Measurements from ENCODE around the gene DLG2. TPM values are rescaled to one million over a fixed set of nuclear protein-coding genes. Genes with fewer than 3 reads are reported as not detected.

DLG2 gene
- total RNA-seq, 1 donor from 2014 or later: 2.1 TPM

GRCh38 chr11:83709434-83709833, 1917.7 kb downstream of the DLG2 start:
- no peaks in the 10 kb centered on the region for H3K4me1 Mint-ChIP-seq (ENCODE audit: low read depth)
- no peak for DNase-seq (ENCODE audit: low spot score)
- H3K9me3 Mint-ChIP-seq: no peaks in the 10 kb centered on the region
- intact Hi-C loops (cut with micrococcal nuclease): no loop called here
- H3K27me3 Mint-ChIP-seq (ENCODE audit: insufficient read depth): peaks cover 3% of the 10 kb centered on the region
- H3K27ac Mint-ChIP-seq: no peak overlapping the region
- no peaks in the 10 kb centered on the region for H3K36me3 Mint-ChIP-seq (ENCODE audit: low read depth)
- no peak overlapping the region for H3K4me3 Mint-ChIP-seq

- intact Hi-C loops (cut with micrococcal nuclease): no loop called here
- Mint-ChIP-seq H3K36me3 (ENCODE audit: low read depth) (no peaks in the 10 kb centered on the region), H3K9me3 (no peaks in the 10 kb centered on the region), H3K4me1 (ENCODE audit: low read depth) (no peaks in the 10 kb centered on the region), H3K27me3 (ENCODE audit: insufficient read depth) (peaks cover 3% of the 10 kb centered on the region), H3K4me3 (no peak overlapping the region), H3K27ac (no peak overlapping the region)
- no peak for DNase-seq (ENCODE audit: low spot score)
Observed at GRCh38 chr11:83706566-83706965, 1920.6 kb downstream of the DLG2 start.

- intact Hi-C loops (cut with micrococcal nuclease): no loop called here
- Mint-ChIP-seq H3K9me3 (no peaks in the 10 kb centered on the region), H3K36me3 (ENCODE audit: low read depth) (no peaks in the 10 kb centered on the region), H3K4me3 (no peak overlapping the region), H3K4me1 (ENCODE audit: low read depth) (no peaks in the 10 kb centered on the region), H3K27me3 (ENCODE audit: insufficient read depth) (no peaks in the 10 kb centered on the region), H3K27ac (no peak overlapping the region)
- no peak for DNase-seq (ENCODE audit: low spot score)
Observed at GRCh38 chr11:83702796-83703195, 1924.3 kb downstream of the DLG2 start.

- no peaks in the 10 kb centered on the region for H3K36me3 Mint-ChIP-seq (ENCODE audit: low read depth)
- H3K27me3 Mint-ChIP-seq (ENCODE audit: insufficient read depth): no peaks in the 10 kb centered on the region
- DNase-seq (ENCODE audit: low spot score): no peak
- intact Hi-C loops (cut with micrococcal nuclease): no loop called here
- H3K27ac Mint-ChIP-seq: no peak overlapping the region
- H3K4me1 Mint-ChIP-seq (ENCODE audit: low read depth): no peaks in the 10 kb centered on the region
- no peaks in the 10 kb centered on the region for H3K9me3 Mint-ChIP-seq
- no peak overlapping the region for H3K4me3 Mint-ChIP-seq
Observed at GRCh38 chr11:83697518-83697917, 1929.6 kb downstream of the DLG2 start.

GRCh38 chr11:83695046-83695445, 1932.1 kb downstream of the DLG2 start:
- intact Hi-C loops (cut with micrococcal nuclease): no loop called here
- H3K36me3 Mint-ChIP-seq (ENCODE audit: low read depth): no peaks in the 10 kb centered on the region
- no peaks in the 10 kb centered on the region for H3K27me3 Mint-ChIP-seq (ENCODE audit: insufficient read depth)
- H3K4me1 Mint-ChIP-seq (ENCODE audit: low read depth): no peaks in the 10 kb centered on the region
- no peak overlapping the region for H3K27ac Mint-ChIP-seq
- no peak overlapping the region for H3K4me3 Mint-ChIP-seq
- DNase-seq (ENCODE audit: low spot score): no peak
- H3K9me3 Mint-ChIP-seq: no peaks in the 10 kb centered on the region

- no peak overlapping the region for H3K4me3 Mint-ChIP-seq
Observed at GRCh38 chr11:83694191-83694910, 1932.8 kb downstream of the DLG2 start.

GRCh38 chr11:83693306-83693992, 1933.7 kb downstream of the DLG2 start:
- intact Hi-C loops (cut with micrococcal nuclease): no loop called here
- Mint-ChIP-seq H3K4me3 (no peak overlapping the region), H3K36me3 (ENCODE audit: low read depth) (no peaks in the 10 kb centered on the region), H3K27ac (no peak overlapping the region), H3K27me3 (ENCODE audit: insufficient read depth) (no peaks in the 10 kb centered on the region), H3K9me3 (no peaks in the 10 kb centered on the region), H3K4me1 (ENCODE audit: low read depth) (no peaks in the 10 kb centered on the region)
- no peak for DNase-seq (ENCODE audit: low spot score)

More at GRCh38 chr11:83694191-83694910, 1932.8 kb downstream of the DLG2 start:
- Mint-ChIP-seq H3K36me3 (ENCODE audit: low read depth) (no peaks in the 10 kb centered on the region), H3K4me1 (ENCODE audit: low read depth) (no peaks in the 10 kb centered on the region), H3K27me3 (ENCODE audit: insufficient read depth) (no peaks in the 10 kb centered on the region), H3K27ac (no peak overlapping the region), H3K9me3 (no peaks in the 10 kb centered on the region)
- intact Hi-C loops (cut with micrococcal nuclease): no loop called here
- no peak for DNase-seq (ENCODE audit: low spot score)

- Mint-ChIP-seq H3K9me3 (no peaks in the 10 kb centered on the region), H3K27me3 (ENCODE audit: insufficient read depth) (no peaks in the 10 kb centered on the region), H3K36me3 (ENCODE audit: low read depth) (no peaks in the 10 kb centered on the region), H3K27ac (no peak overlapping the region), H3K4me1 (ENCODE audit: low read depth) (no peaks in the 10 kb centered on the region), H3K4me3 (no peak overlapping the region)
- intact Hi-C loops (cut with micrococcal nuclease): no loop called here
- DNase-seq (ENCODE audit: low spot score): no peak
Observed at GRCh38 chr11:83692675-83693074, 1934.5 kb downstream of the DLG2 start.

GRCh38 chr11:83691451-83691950, 1935.6 kb downstream of the DLG2 start:
- Mint-ChIP-seq H3K27me3 (ENCODE audit: insufficient read depth) (no peaks in the 10 kb centered on the region), H3K27ac (no peak overlapping the region), H3K4me1 (ENCODE audit: low read depth) (no peaks in the 10 kb centered on the region), H3K4me3 (no peak overlapping the region), H3K9me3 (no peaks in the 10 kb centered on the region), H3K36me3 (ENCODE audit: low read depth) (no peaks in the 10 kb centered on the region)
- intact Hi-C loops (cut with micrococcal nuclease): no loop called here
- no peak for DNase-seq (ENCODE audit: low spot score)

GRCh38 chr11:83689144-83689780, 1937.9 kb downstream of the DLG2 start:
- H3K27ac Mint-ChIP-seq: no peak overlapping the region
- H3K27me3 Mint-ChIP-seq (ENCODE audit: insufficient read depth): no peaks in the 10 kb centered on the region
- intact Hi-C loops (cut with micrococcal nuclease): no loop called here
- DNase-seq (ENCODE audit: low spot score): no peak
- no peak overlapping the region for H3K4me3 Mint-ChIP-seq
- H3K9me3 Mint-ChIP-seq: no peaks in the 10 kb centered on the region
- no peaks in the 10 kb centered on the region for H3K4me1 Mint-ChIP-seq (ENCODE audit: low read depth)
- H3K36me3 Mint-ChIP-seq (ENCODE audit: low read depth): no peaks in the 10 kb centered on the region

- Mint-ChIP-seq H3K9me3 (no peaks in the 10 kb centered on the region), H3K4me1 (ENCODE audit: low read depth) (no peaks in the 10 kb centered on the region), H3K27me3 (ENCODE audit: insufficient read depth) (no peaks in the 10 kb centered on the region), H3K36me3 (ENCODE audit: low read depth) (no peaks in the 10 kb centered on the region), H3K27ac (no peak overlapping the region), H3K4me3 (no peak overlapping the region)
- DNase-seq (ENCODE audit: low spot score): no peak
- intact Hi-C loops (cut with micrococcal nuclease): no loop called here
Observed at GRCh38 chr11:83687787-83688186, 1939.4 kb downstream of the DLG2 start.

GRCh38 chr11:83685730-83686129, 1941.4 kb downstream of the DLG2 start:
- Mint-ChIP-seq H3K27ac (no peak overlapping the region), H3K4me1 (ENCODE audit: low read depth) (no peaks in the 10 kb centered on the region), H3K36me3 (ENCODE audit: low read depth) (no peaks in the 10 kb centered on the region), H3K4me3 (no peak overlapping the region), H3K9me3 (no peaks in the 10 kb centered on the region), H3K27me3 (ENCODE audit: insufficient read depth) (peaks cover 3% of the 10 kb centered on the region)
- intact Hi-C loops (cut with micrococcal nuclease): no loop called here
- no peak for DNase-seq (ENCODE audit: low spot score)

- H3K4me3 Mint-ChIP-seq: no peak overlapping the region
- no peak overlapping the region for H3K27ac Mint-ChIP-seq
- H3K36me3 Mint-ChIP-seq (ENCODE audit: low read depth): no peaks in the 10 kb centered on the region
- H3K4me1 Mint-ChIP-seq (ENCODE audit: low read depth): no peaks in the 10 kb centered on the region
- peaks cover 3% of the 10 kb centered on the region for H3K27me3 Mint-ChIP-seq (ENCODE audit: insufficient read depth)
- H3K9me3 Mint-ChIP-seq: no peaks in the 10 kb centered on the region
- intact Hi-C loops (cut with micrococcal nuclease): no loop called here
- DNase-seq (ENCODE audit: low spot score): no peak
Observed at GRCh38 chr11:83684071-83684470, 1943.1 kb downstream of the DLG2 start.
